Stomach (tissue), 9 donors: ENCODE data around the gene MREG. TPM values are rescaled to one million over a fixed set of nuclear protein-coding genes. Genes with fewer than 3 reads are reported as not detected.

Experiments used
- DNase-seq, 2 donors: peaks; one replicate each; pipeline versions ENCODE4 v3.0.0 to v3.0.0-alpha.2; 2013 to 2019
- H3K27ac ChIP-seq, 5 donors: fragments of 200-600 bp in 4 of 5; sonication (generic) in 4 of 5; one replicate each; pipeline ENCODE4 v1.5.1; 2013 to 2019; ENCODE audit warnings: mild to moderate bottlenecking in 1 of 5, moderate library complexity in 1 of 5
- H3K27me3 ChIP-seq, 3 donors: fragments of 200-600 bp; sonication (generic); one replicate each; pipeline ENCODE4 v1.5.1; 2017 to 2019; ENCODE audit warnings: mixed run types in 1 of 3
- H3K36me3 ChIP-seq, 4 donors: fragments of 200-600 bp; sonication (generic); 1 replicate in 3 of 4; 2 replicates in 1 of 4; pipeline ENCODE4 v1.5.1; 2016 to 2019
- H3K4me1 ChIP-seq, 4 donors: fragments of 200-600 bp; sonication (generic); one replicate each; pipeline ENCODE4 v1.5.1; 2016 to 2019
- H3K4me3 ChIP-seq, 4 donors: fragments of 200-600 bp; sonication (generic) in 3 of 4; one replicate each; pipeline ENCODE4 v1.5.1; 2016 to 2019; ENCODE audit warnings: mild to moderate bottlenecking in 1 of 4
- H3K9me3 ChIP-seq, 4 donors: fragments of 200-600 bp; sonication (generic); one replicate each; pipeline ENCODE4 v1.5.1; 2016 to 2019
- EP300 ChIP-seq: sonication (generic); formaldehyde crosslinking; IDR thresholded peaks from one replicate; pipeline ENCODE4 v1.6.1; 2017; ENCODE audit warnings: antibody characterized with exemption
- POLR2A ChIP-seq, 4 donors: fragments of 450-650 bp; IDR thresholded peaks; one replicate each; pipeline ENCODE4 v1.6.1; 2016; ENCODE audit warnings: antibody characterized with exemption in 4 of 4, control low read depth in 2 of 4, mild to moderate bottlenecking in 1 of 4, moderate library complexity in 1 of 4
- POLR2AphosphoS5 ChIP-seq, 3 donors: sonication (generic); formaldehyde crosslinking; IDR thresholded peaks; one replicate each; pipeline ENCODE4 v1.6.1; 2016; ENCODE audit warnings: antibody characterized with exemption in 3 of 3
- WGBS, 5 donors: extraction: QIAGEN DNeasy Blood & Tissue Kit in 3 of 5; methylation state at CpG; one replicate each; pipeline versions ENCODE4 v1.1.5 to v1.1.7; 2013 to 2018; 5-methylcytosine and 5-hydroxymethylcytosine counted together
- intact Hi-C: fragments of 100-400 bp; cut with DNase I; formaldehyde crosslinking; loops from one replicate; pipeline ENCODE4 v1.15.1; 2023; ENCODE audit warnings: low total_unique reads
- polyA plus RNA-seq, 3 donors: library from polyadenylated mRNA; stranded (reverse); fragments of 200-250 nt; gene quantifications; one replicate each; pipeline ENCODE4 v1.2.3, GENCODE V29; 2013
- total RNA-seq, 5 donors: library from RNA; depleted of rRNA; stranded (reverse); fragments of >200 nt; gene quantifications; one replicate each; pipeline versions ENCODE4 v1.1.0 to v1.2.3, GENCODE V29; 2014 to 2016
- TF ChIP-seq, protein P1 (sequence below), 7 experiments: fragments of 450-650 bp in 4 of 7; fragments of 200-600 bp in 3 of 7; sonication (generic) in 3 of 7; IDR thresholded peaks; one replicate each; pipeline ENCODE4 v1.5.1; 2016 to 2019; ENCODE audit warnings: antibody characterized with exemption in 7 of 7, control low read depth in 2 of 7, mild to moderate bottlenecking in 1 of 7
- donor health status: healthy with polysubstance abuse.
- donor health status: Bipolar disorder and iron deficiency.
- donor health status: healthy.

MREG gene
- total and polyA plus RNA-seq, 8 donors, result 2.2 to 21.7 (median 4.6) TPM

DNA sequence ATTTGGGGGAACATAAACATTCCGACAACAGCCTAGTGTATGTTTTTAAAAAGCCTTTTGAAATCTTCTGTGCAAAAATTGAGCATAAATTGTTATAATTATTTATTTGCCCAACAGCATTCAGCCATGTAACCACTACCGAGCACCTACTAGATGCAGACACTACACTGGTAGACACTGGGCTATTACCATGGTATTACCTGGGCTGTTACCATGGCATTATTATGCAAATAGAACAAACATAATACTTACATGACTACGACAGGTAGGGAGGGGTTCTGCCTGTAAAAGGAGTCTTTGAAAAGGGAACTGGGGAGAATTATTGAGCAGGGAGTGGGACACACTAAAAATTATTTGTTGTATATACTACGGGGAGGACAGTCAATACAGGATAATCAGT, 116.4 kb downstream of the MREG start:
- Histone ChIP-seq H3K27ac (no peak overlapping the region), H3K4me3 (no peak overlapping the region), H3K36me3 (no peaks in the 10 kb centered on the region), H3K27me3 (no peaks in the 10 kb centered on the region), H3K9me3 (no peaks in the 10 kb centered on the region), H3K4me1 (no peaks in the 10 kb centered on the region)
- no peak for DNase-seq
- no peak for TF ChIP-seq POLR2AphosphoS5 (IDR thresholded peaks at IDR 0.05)
- TF ChIP-seq POLR2A (IDR thresholded peaks at IDR 0.05), result no peak
- TF ChIP-seq, protein P1, sequence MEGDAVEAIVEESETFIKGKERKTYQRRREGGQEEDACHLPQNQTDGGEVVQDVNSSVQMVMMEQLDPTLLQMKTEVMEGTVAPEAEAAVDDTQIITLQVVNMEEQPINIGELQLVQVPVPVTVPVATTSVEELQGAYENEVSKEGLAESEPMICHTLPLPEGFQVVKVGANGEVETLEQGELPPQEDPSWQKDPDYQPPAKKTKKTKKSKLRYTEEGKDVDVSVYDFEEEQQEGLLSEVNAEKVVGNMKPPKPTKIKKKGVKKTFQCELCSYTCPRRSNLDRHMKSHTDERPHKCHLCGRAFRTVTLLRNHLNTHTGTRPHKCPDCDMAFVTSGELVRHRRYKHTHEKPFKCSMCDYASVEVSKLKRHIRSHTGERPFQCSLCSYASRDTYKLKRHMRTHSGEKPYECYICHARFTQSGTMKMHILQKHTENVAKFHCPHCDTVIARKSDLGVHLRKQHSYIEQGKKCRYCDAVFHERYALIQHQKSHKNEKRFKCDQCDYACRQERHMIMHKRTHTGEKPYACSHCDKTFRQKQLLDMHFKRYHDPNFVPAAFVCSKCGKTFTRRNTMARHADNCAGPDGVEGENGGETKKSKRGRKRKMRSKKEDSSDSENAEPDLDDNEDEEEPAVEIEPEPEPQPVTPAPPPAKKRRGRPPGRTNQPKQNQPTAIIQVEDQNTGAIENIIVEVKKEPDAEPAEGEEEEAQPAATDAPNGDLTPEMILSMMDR (IDR thresholded peaks at IDR 0.05), result no peak
- TF ChIP-seq EP300, result no peak
- 64 to 70% (median 65%) methylated on average over 4 of the region's 4 CpGs for WGBS, 5 donors
- intact Hi-C loops, result no loop called here

DNA sequence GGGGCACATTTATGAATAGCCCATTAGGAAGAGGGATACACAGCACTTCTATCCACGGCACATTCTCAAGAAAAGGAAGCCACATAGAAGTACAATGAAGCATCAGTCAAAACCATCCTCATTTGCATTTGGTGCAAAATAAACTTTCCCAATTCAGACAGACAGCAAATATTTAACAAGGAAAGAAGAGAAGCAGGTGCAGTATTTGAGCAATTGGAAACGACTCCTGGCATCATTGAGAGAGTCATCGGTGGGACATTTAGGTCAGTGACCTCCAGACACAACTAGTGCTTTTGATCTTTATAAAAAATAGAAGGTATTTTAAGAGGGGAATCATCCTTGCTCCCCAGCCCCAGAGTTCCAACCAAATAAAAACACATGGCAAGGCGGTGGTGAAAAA, 118.0 kb downstream of the MREG start:
- no peak for DNase-seq
- 48 to 69% (median 57%) methylated on average over 4 of the region's 4 CpGs for WGBS, 5 donors
- H3K4me1 ChIP-seq, result no peaks in the 10 kb centered on the region
- no peak for TF ChIP-seq EP300
- TF ChIP-seq, protein P1 (IDR thresholded peaks at IDR 0.05), result no peak
- no peak for TF ChIP-seq POLR2AphosphoS5 (IDR thresholded peaks at IDR 0.05)
- TF ChIP-seq POLR2A (IDR thresholded peaks at IDR 0.05), result no peak
- intact Hi-C loops, result no loop called here
- no peaks in the 10 kb centered on the region for H3K9me3 ChIP-seq
- no peak overlapping the region for H3K4me3 ChIP-seq
- no peaks in the 10 kb centered on the region for H3K27me3 ChIP-seq
- no peak overlapping the region for H3K27ac ChIP-seq
- no peaks in the 10 kb centered on the region for H3K36me3 ChIP-seq

Other genes with a start within 250 kb of the MREG start
- 10 to 100 TPM in 2 of 5 donors, 1 to 10 TPM in 2, not detected in 1; 6.1 to 71.8 (median 8.3) TPM for gene PECR, start 68.3 kb upstream of the MREG start, total RNA-seq
- 1 to 10 TPM; 4.1 to 7.8 (median 4.9) TPM for gene PECR, start 68.3 kb upstream of the MREG start, polyA plus RNA-seq
- 1 to 10 TPM in 1 of 5 donors, under 1 TPM in 2, not detected in 2; 0.55 to 2.8 (median 0.89) TPM for gene TMEM169, start 68.4 kb upstream of the MREG start, total RNA-seq
- gene TMEM169, start 68.4 kb upstream of the MREG start, polyA plus RNA-seq, result under 1 TPM in 2 of 3 donors, not detected in 1; 0.05 to 0.37 TPM
- gene XRCC5, start 95.8 kb upstream of the MREG start, total RNA-seq, result 100 to 1,000 TPM in 3 of 5 donors, 10 to 100 TPM in 2; 80.4 to 302 (median 172) TPM
- gene XRCC5, start 95.8 kb upstream of the MREG start, polyA plus RNA-seq, result 100 to 1,000 TPM in 1 of 3 donors, 10 to 100 TPM in 2; 70.2 to 101 (median 75.1) TPM